Activated CD4-positive, alpha-beta T cell treated with anti-CD3 and anti-CD28 coated beads for 36 hours (primary cell): Measurements from ENCODE around the gene NAMPT. TPM values are rescaled to one million over a fixed set of nuclear protein-coding genes. Genes with fewer than 3 reads are reported as not detected.
"Not testable (repeated sequence)": the region's sequence is repeated elsewhere in the genome, so short reads cannot be mapped to it uniquely, and the experiment has no call there.

Experiments
- ATAC-seq: fragments of 200-7000 bp; cut with Tn5 transposase; one replicate; pipeline ENCODE4 v1.10.0; 2021; ENCODE audit warnings: mild to moderate bottlenecking, moderate library complexity
- CTCF ChIA-PET: fragments of 350-600 bp; sonication (Branson Sonifier 250); formaldehyde crosslinking; loops from one replicate; lab custom pipeline; 2021; ENCODE audit warnings: antibody characterized with exemption; lab: Charles Lee
- POLR2A ChIA-PET: fragments of 350-600 bp; sonication (Branson Sonifier 250); formaldehyde crosslinking; loops from one replicate; lab custom pipeline; 2021; ENCODE audit warnings: antibody characterized with exemption, inconsistent platforms; lab: Charles Lee
- DNase-seq: peaks from one replicate; pipeline ENCODE4 v3.0.0-alpha.2; 2020
- H3K27ac Mint-ChIP-seq: one replicate; pipeline ENCODE4 v1.8.0; 2021; ENCODE audit warnings: mixed read lengths
- H3K27me3 Mint-ChIP-seq: one replicate; pipeline ENCODE4 v1.8.0; 2021; ENCODE audit warnings: mixed read lengths
- H3K36me3 Mint-ChIP-seq: one replicate; pipeline ENCODE4 v1.8.0; 2021; ENCODE audit warnings: low read depth, mixed read lengths
- H3K4me1 Mint-ChIP-seq: one replicate; pipeline ENCODE4 v1.8.0; 2021; ENCODE audit warnings: mixed read lengths
- H3K4me3 Mint-ChIP-seq: one replicate; pipeline ENCODE4 v1.8.0; 2021; ENCODE audit warnings: mild to moderate bottlenecking, moderate library complexity, mixed read lengths
- H3K9me3 Mint-ChIP-seq: one replicate; pipeline ENCODE4 v1.8.0; 2021; ENCODE audit warnings: low read depth, mixed read lengths
- intact Hi-C, 2 experiments: fragments of 100-400 bp; cut with DNase I in 1 of 2; cut with micrococcal nuclease in 1 of 2; formaldehyde crosslinking; loops; one replicate each; pipeline versions ENCODE4 v1.14.2 to v1.15.1; 2022 to 2024; cut with DNase I, micrococcal nuclease
- total RNA-seq, 2 experiments: library from RNA; stranded (reverse); gene quantifications; one replicate each; pipeline ENCODE4 v1.2.3, GENCODE V29; 2021

Gene NAMPT
- total RNA-seq, 2 experiments from 2014 or later, result 825 to 1,205 TPM

DNA sequence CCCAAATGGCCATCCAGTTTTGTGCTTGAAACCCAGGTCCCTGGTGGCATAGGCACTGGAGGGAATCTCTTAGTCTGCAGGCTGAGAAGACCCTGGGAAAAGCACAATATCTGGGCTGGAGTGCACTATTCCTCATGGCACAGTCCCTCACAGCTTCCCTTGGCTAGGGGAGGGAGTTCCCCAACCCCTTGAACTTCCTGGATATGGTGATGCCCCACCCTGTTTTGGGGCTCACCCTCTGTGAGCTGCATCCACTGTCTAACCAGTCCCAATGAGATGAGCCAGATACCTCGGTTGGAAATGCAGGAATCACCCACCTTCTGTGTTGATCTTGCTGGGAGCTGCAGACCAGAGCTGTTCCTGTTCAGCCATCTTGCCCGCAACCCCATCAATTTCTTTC, 19.8 kb upstream of the NAMPT start:
- intact Hi-C loops, result no loop called here
- CTCF ChIA-PET, result no interaction called here

DNA sequence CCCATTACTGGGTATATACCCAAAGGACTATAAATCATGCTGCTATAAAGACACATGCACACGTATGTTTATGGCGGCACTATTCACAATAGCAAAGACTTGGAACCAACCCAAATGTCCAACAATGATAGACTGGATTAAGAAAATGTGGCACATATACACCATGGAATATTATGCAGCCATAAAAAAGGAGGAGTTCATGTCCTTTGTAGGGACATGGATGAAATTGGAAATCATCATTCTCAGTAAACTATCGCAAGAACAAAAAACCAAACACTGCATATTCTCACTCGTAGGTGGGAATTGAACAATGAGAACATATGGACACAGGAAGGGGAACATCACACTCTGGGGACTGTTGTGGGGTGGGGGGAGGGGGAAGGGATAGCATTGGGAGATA, 13.8 kb upstream of the NAMPT start:
- ATAC-seq, CTCF ChIA-PET, H3K4me3 Mint-ChIP-seq, DNase-seq, H3K27ac Mint-ChIP-seq, H3K36me3 Mint-ChIP-seq, H3K4me1 Mint-ChIP-seq, POLR2A ChIA-PET, intact Hi-C loops: not testable (repeated sequence)
- peaks cover 27% of the 10 kb centered on the region for H3K27me3 Mint-ChIP-seq
- H3K9me3 Mint-ChIP-seq, result peaks cover 18% of the 10 kb centered on the region

More for the DNA sequence above, 19.8 kb upstream of the NAMPT start:
- no peak overlapping the region for H3K4me3 Mint-ChIP-seq
- H3K4me1 Mint-ChIP-seq, result peaks cover 10% of the 10 kb centered on the region
- ATAC-seq (no peak), DNase-seq (no peak)
- H3K27ac Mint-ChIP-seq, result no peak overlapping the region
- POLR2A ChIA-PET, result no interaction called here
- H3K27me3 Mint-ChIP-seq, result peaks cover 35% of the 10 kb centered on the region
- H3K9me3 Mint-ChIP-seq, result peaks cover 18% of the 10 kb centered on the region
- peaks cover 6% of the 10 kb centered on the region for H3K36me3 Mint-ChIP-seq

DNA sequence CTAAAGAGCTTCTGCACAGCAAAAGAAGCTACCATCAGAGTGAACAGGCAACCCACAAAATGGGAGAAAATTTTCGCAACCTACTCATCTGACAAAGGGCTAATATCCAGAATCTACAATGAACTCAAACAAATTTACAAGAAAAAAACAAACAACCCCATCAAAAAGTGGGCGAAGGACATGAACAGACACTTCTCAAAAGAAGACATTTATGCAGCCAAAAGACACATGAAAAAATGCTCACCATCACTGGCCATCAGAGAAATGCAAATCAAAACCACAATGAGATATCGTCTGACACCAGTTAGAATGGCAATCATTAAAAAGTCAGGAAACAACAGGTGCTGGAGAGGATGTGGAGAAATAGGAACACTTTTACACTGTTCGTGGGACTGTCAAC, 13.4 kb upstream of the NAMPT start:
- ATAC-seq, DNase-seq, POLR2A ChIA-PET, H3K4me1 Mint-ChIP-seq, CTCF ChIA-PET, H3K36me3 Mint-ChIP-seq, H3K4me3 Mint-ChIP-seq, H3K27ac Mint-ChIP-seq, intact Hi-C loops: not testable (repeated sequence)
- Mint-ChIP-seq H3K9me3 (peaks cover 15% of the 10 kb centered on the region), H3K27me3 (peaks cover 24% of the 10 kb centered on the region)

DNA sequence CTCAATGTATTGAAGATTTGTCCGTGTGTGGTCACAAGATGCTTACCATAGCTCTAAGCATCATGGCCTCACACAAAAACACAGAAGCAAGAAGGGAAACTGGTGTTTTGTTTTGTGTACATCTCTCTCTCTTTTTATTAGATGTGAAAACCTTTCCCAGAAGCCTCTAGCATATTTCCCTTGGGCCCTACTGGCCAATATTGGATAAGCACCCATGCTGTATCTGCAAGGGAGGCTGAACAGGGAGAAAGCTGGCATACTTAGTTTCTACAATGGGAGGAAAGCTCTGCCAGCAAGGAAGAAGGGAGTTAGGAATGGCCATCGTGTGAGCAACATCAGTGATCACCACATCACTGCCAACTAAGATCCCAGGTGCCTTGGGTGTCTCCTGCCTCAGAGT, 9.6 kb upstream of the NAMPT start:
- ChIA-PET POLR2A (no interaction called here), CTCF (interaction anchor here (0.6 to 0.7 kb wide), 2 partner anchors 128 to 1261 kb away, joined by 3 read pairs; no protein-coding TSS in a partner anchor)
- no peak overlapping the region for H3K4me3 Mint-ChIP-seq
- peaks cover 7% of the 10 kb centered on the region for H3K4me1 Mint-ChIP-seq
- H3K36me3 Mint-ChIP-seq, result no peaks in the 10 kb centered on the region
- ATAC-seq, result no peak
- peaks cover 7% of the 10 kb centered on the region for H3K27me3 Mint-ChIP-seq
- intact Hi-C loops, result no loop called here
- no peak for DNase-seq
- no peak overlapping the region for H3K27ac Mint-ChIP-seq
- no peaks in the 10 kb centered on the region for H3K9me3 Mint-ChIP-seq

DNA sequence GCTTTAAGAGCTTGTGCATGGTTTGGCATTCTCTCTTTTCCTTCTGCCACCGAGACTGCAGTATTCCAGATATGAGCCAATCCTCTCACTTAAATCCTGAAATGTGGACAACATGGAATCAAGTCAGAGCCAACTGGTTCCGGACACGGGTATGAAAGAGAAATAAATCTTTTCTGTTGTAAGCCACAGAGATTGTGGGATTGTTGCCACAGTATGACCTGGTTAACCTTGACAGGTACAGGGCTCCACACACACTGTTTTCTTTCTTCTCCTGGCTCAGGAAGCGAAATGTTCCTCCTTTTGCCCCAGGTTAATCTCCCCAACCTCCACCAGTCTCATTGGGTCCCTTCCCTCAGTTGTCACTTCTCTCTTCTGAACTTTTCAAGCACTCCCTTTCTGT, 6.5 kb upstream of the NAMPT start:
- no peak for DNase-seq
- Mint-ChIP-seq H3K4me1 (peaks cover 26% of the 10 kb centered on the region), H3K4me3 (no peak overlapping the region), H3K9me3 (peaks cover under 1% of the 10 kb centered on the region), H3K27me3 (peaks cover 5% of the 10 kb centered on the region), H3K27ac (no peak overlapping the region), H3K36me3 (peaks cover 2% of the 10 kb centered on the region)
- ChIA-PET CTCF (no interaction called here), POLR2A (no interaction called here)
- no peak for ATAC-seq
- intact Hi-C loops, result no loop called here

DNA sequence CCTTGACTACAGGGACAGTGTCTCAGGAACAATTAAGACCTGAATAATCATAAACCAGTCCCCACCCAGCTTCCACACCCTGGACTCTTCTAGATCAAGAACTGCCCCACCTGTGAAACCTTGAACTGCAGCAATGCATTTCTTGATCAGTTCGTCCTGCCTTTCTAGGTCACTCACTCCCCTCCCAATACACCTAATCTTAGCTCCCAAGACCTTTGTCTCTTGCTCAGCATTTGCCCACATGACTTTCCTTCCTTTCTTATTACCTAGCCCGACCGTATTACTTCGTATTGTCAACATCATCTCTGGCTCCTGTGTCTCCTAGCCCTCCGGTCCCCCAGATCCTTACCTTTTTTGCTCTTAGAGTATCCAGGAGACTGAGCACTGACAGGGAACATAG, 5.5 kb upstream of the NAMPT start:
- peaks cover 6% of the 10 kb centered on the region for H3K36me3 Mint-ChIP-seq
- H3K27ac Mint-ChIP-seq, result no peak overlapping the region
- peaks cover 35% of the 10 kb centered on the region for H3K4me1 Mint-ChIP-seq
- DNase-seq (no peak), ATAC-seq (no peak)
- ChIA-PET POLR2A (no interaction called here), CTCF (interaction anchor here (1.2 kb wide), 1 partner anchor 172 kb away, joined by 5 read pairs; no protein-coding TSS in a partner anchor)
- intact Hi-C loops, result no loop called here
- no peak overlapping the region for H3K4me3 Mint-ChIP-seq
- H3K9me3 Mint-ChIP-seq, result peaks cover 2% of the 10 kb centered on the region
- peaks cover 4% of the 10 kb centered on the region for H3K27me3 Mint-ChIP-seq

DNA sequence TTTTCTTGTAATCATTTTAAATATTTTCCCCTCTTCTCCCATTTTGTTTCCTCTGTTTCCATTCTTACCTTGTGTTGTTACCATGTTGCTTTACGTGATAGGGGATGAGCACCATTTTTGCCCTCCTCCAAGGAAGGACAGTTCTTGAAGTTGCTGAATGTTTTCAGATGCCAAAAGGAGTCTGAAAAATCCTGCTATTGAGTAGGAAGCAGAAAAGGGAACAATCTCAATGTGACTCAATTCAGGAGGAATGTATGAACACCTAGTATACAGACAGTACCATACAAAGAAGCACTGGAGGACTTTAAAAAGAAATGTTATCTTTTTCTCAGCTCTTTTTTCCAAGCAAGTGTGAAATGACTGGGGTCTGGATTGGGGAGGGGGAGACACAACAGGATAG, 5.1 kb upstream of the NAMPT start:
- no peak for DNase-seq
- Mint-ChIP-seq H3K36me3 (peaks cover 6% of the 10 kb centered on the region), H3K9me3 (peaks cover 2% of the 10 kb centered on the region), H3K27me3 (peaks cover 4% of the 10 kb centered on the region), H3K4me3 (no peak overlapping the region), H3K4me1 (peaks cover 35% of the 10 kb centered on the region), H3K27ac (no peak overlapping the region)
- no peak for ATAC-seq
- CTCF ChIA-PET, result interaction anchor here (1.0 to 1.2 kb wide), 2 partner anchors 11 to 173 kb away, joined by 3 to 5 read pairs; no protein-coding TSS in a partner anchor
- POLR2A ChIA-PET, result interaction anchor here (0.6 kb wide), 1 partner anchor 195 kb away, joined by 3 read pairs; no protein-coding TSS in a partner anchor
- intact Hi-C loops, result loop anchor here (5.0 to 10.0 kb wide), 7 partner anchors 117 to 1348 kb away; partner anchors contain the start of genes COG5 (in 1 of the 2), DUS4L (in 1 of the 2), PIK3CG (in 1 of the 2) and SYPL1 (in 1 of the 2)

DNA sequence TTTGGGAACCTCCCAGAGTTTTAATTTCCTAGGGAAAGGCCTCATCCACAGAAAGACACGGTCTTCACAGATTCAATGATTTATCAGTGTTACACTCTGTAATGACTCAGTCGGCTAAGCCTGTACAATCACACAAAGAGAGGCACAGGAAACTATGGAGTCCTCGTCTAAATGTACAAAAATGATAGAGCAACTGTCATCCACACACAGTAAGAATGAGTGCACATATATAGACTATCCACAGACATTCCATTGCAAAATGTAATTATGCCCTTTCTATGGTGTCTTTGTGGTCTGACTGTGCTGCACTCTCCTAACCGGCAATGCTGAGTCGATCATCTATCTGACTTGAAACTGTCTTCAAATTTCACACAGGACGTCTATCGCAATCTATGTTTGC, 3.5 kb upstream of the NAMPT start:
- Mint-ChIP-seq H3K4me3 (no peak overlapping the region), H3K36me3 (peaks cover 16% of the 10 kb centered on the region), H3K9me3 (peaks cover 2% of the 10 kb centered on the region), H3K4me1 (peaks cover 32% of the 10 kb centered on the region), H3K27ac (peak overlapping the region; percentile 17), H3K27me3 (peaks cover 4% of the 10 kb centered on the region)
- CTCF ChIA-PET, result interaction anchor here (1.0 kb wide), 1 partner anchor 28 kb away, joined by 3 read pairs; no protein-coding TSS in a partner anchor
- ATAC-seq (no peak), DNase-seq (no peak)
- intact Hi-C loops, result loop anchor here (5.0 to 10.0 kb wide), 7 partner anchors 119 to 1346 kb away; partner anchors contain the start of genes COG5 (in 1 of the 2), DUS4L (in 1 of the 2), PIK3CG (in 1 of the 2) and SYPL1 (in 1 of the 2)
- POLR2A ChIA-PET, result interaction anchor here (1.0 kb wide), 1 partner anchor 57 kb away, joined by 5 read pairs; no protein-coding TSS in a partner anchor

DNA sequence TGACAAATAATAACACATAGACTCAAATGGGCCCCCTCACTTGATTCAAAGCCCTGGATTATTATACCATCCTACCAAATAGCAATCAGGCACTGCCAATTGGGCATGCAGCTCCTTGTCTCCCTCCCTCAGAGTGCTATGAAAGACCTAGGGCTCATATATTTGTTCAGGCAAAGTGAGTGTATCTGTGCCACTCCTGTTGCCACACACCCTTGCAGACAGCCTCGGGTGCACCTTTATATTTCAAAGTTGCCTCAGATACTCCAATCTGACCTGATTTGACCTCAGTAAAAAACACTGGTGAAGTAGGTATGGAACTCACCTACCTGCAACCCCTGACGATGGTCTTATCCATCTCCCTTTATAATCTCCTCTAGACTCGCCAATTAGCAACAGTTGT, 3.0 kb upstream of the NAMPT start:
- no peak for ATAC-seq
- Mint-ChIP-seq H3K27me3 (peaks cover 4% of the 10 kb centered on the region), H3K4me3 (no peak overlapping the region), H3K4me1 (peaks cover 32% of the 10 kb centered on the region), H3K36me3 (peaks cover 20% of the 10 kb centered on the region), H3K27ac (peak overlapping the region; percentile 17), H3K9me3 (peaks cover 2% of the 10 kb centered on the region)
- ChIA-PET POLR2A (interaction anchor here (1.0 kb wide), 1 partner anchor 57 kb away, joined by 5 read pairs; no protein-coding TSS in a partner anchor), CTCF (interaction anchor here (1.0 to 1.5 kb wide), 3 partner anchors 10 to 33 kb away, joined by 3 to 4 read pairs (median 3); no protein-coding TSS in a partner anchor)
- intact Hi-C loops, result loop anchor here (2.0 to 10.0 kb wide), 8 partner anchors 21 to 1345 kb away; partner anchors contain the start of genes COG5 (in 1 of the 2), DUS4L (in 1 of the 2), PIK3CG (in 1 of the 2) and SYPL1 (in 1 of the 2)
- no peak for DNase-seq

DNA sequence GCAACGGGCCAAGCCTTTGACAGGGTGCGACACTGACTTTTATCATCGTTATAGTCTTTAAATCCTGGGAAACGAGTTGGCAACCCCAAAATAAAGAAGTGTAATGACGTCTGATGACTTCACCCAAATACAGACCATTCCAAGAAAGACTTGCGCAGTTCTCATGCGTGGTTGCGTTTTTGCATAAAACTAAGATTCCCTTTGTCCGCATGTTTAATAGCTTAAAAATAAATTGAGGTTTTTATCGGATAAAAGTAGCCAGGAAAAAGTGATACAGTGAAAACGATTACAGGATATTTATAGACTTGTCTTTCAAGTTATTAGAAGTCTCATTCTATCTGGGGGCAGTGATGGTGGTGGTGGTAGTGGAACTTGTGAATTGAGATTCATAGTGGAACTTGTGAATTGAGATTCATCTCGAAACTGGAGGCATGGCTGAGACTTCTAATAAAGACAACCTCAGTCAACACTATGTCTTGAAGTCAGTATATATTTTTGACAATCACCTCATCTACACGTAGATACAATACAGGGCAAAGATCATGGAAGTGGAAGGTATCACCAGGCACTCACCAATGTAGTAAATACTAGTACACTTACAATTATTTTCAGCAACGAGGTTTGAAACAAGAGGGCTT, 1.2 kb upstream of the NAMPT start:
- DNase-seq, result peak; percentile 65
- POLR2A ChIA-PET, result interaction anchor here (0.6 to 3.5 kb wide), 11 partner anchors 23 to 882 kb away, joined by 3 to 69 read pairs (median 8); partner anchors contain the start of gene CCDC71L
- peak overlapping the region; percentile 86 for H3K4me3 Mint-ChIP-seq
- no peaks in the 10 kb centered on the region for H3K27me3 Mint-ChIP-seq
- H3K27ac Mint-ChIP-seq, result peak overlapping the region; percentile 99
- ATAC-seq, result peak; percentile 14
- intact Hi-C loops, result loop anchor here (1.0 to 10.0 kb wide), 20 partner anchors 23 to 1459 kb away; partner anchors contain the start of genes CCDC71L (in 2 of the 2), SYPL1 (in 2 of the 2), CBLL1 (in 1 of the 2) and COG5 (in 1 of the 2)
- peaks cover 2% of the 10 kb centered on the region for H3K9me3 Mint-ChIP-seq
- H3K36me3 Mint-ChIP-seq, result peaks cover 38% of the 10 kb centered on the region
- H3K4me1 Mint-ChIP-seq, result peaks cover 39% of the 10 kb centered on the region
- CTCF ChIA-PET, result interaction anchor here (1.2 to 2.0 kb wide), 5 partner anchors 58 to 450 kb away, joined by 3 to 12 read pairs (median 3); no protein-coding TSS in a partner anchor
